GM12878 (cell line): ENCODE results near the gene YIPF5. TPM values are rescaled to one million over a fixed set of nuclear protein-coding genes. Genes with fewer than 3 reads are reported as not detected.

ENCODE experiments used
- ATAC-seq: fragments of 200-7000 bp; cut with Tn5 transposase; 3 replicates; pipeline ENCODE4 v1.9.1; 2020; ENCODE audit warnings: mild to moderate bottlenecking, moderate library complexity
- BruUV-seq: library from RNA; stranded (reverse); fragments of 400-500 nt; replicated peaks from 2 replicates; lab custom pipeline; 2021; lab: Mats Ljungman, UMichigan
- CTCF ChIA-PET: fragments of 300-600 bp; sonication (Branson Sonifier 250); formaldehyde crosslinking; extraction: SDS; loops from one replicate; lab custom pipeline; 2021; ENCODE audit warnings: inconsistent platforms; lab: Yijun Ruan, JAX
- POLR2A ChIA-PET: fragments of 350-600 bp; formaldehyde crosslinking; extraction: SDS; loops from one replicate; lab custom pipeline; 2021; ENCODE audit warnings: inconsistent platforms; lab: Charles Lee
- RAD21 ChIA-PET: fragments of 300-600 bp; sonication (Branson Sonifier 250); formaldehyde crosslinking; loops from one replicate; lab custom pipeline; 2023; ENCODE audit warnings: antibody characterized with exemption; ENCODE audit not compliant: unreplicated experiment; lab: Charles Lee
- SMC1A ChIA-PET: fragments of 300-600 bp; sonication (Branson Sonifier 250); formaldehyde crosslinking; loops from one replicate; lab custom pipeline; 2023; ENCODE audit not compliant: unreplicated experiment, uncharacterized antibody; lab: Charles Lee
- DNase-seq: peaks from one replicate; pipeline ENCODE4 v3.0.0-alpha.2; 2011; ENCODE audit warnings: low read depth, low spot score
- FAIRE-seq: peaks from 3 replicates; lab custom pipeline; 2011; peaks lifted over from hg19 to GRCh38; lab: Jason Lieb, UNC
- H2AFZ ChIP-seq: 2 replicates; pipeline ENCODE4 v1.6.0; 2011; ENCODE audit warnings: low read depth, low read length, control low read depth; ENCODE audit not compliant: control insufficient read depth
- H3K27ac ChIP-seq: 2 replicates; pipeline ENCODE4 v1.5.1; 2011; ENCODE audit warnings: control low read depth; ENCODE audit not compliant: control insufficient read depth, insufficient read depth
- H3K27me3 ChIP-seq, 2 experiments: replicated peaks in 1 of 2; 2 replicates each; pipeline versions ENCODE4 v1.6.0 to v1.6.1; 2011; ENCODE audit warnings: low read length in 1 of 2; ENCODE audit not compliant: control insufficient read depth in 2 of 2, insufficient read depth in 2 of 2
- H3K36me3 ChIP-seq, 2 experiments: 2 replicates each; pipeline ENCODE4 v1.5.1; 2011; ENCODE audit warnings: low read length in 1 of 2; ENCODE audit not compliant: control insufficient read depth in 2 of 2, insufficient read depth in 2 of 2
- H3K4me1 ChIP-seq: 2 replicates; pipeline ENCODE4 v1.6.1; 2011; ENCODE audit warnings: mild to moderate bottlenecking, low read length, moderate library complexity, mixed read lengths; ENCODE audit not compliant: control insufficient read depth, insufficient read depth
- H3K4me2 ChIP-seq: 2 replicates; pipeline ENCODE4 v1.6.0; 2011; ENCODE audit warnings: control low read depth; ENCODE audit not compliant: control insufficient read depth, insufficient read depth
- H3K4me3 ChIP-seq: fragments of 200-600 bp; sonication (generic); 2 replicates; pipeline ENCODE4 v1.5.1; 2016
- H3K79me2 ChIP-seq: 2 replicates; pipeline ENCODE4 v1.6.0; 2011; ENCODE audit warnings: low read length; ENCODE audit not compliant: control insufficient read depth, insufficient read depth
- H3K9ac ChIP-seq: 2 replicates; pipeline ENCODE4 v1.8.0; 2011; ENCODE audit warnings: low read length, control low read depth, mixed read lengths; ENCODE audit not compliant: control insufficient read depth, insufficient read depth
- H3K9me3 ChIP-seq: replicated peaks from 3 replicates; pipeline ENCODE4 v1.5.1; 2011; ENCODE audit warnings: mild to moderate bottlenecking, low read length; ENCODE audit not compliant: control insufficient read depth, insufficient read depth
- H4K20me1 ChIP-seq: 2 replicates; pipeline ENCODE4 v1.6.0; 2011; ENCODE audit not compliant: control insufficient read depth, insufficient read depth
- EZH2 ChIP-seq: IDR thresholded peaks from 2 replicates; pipeline ENCODE4 v1.6.1; 2012; ENCODE audit warnings: low read depth, mild to moderate bottlenecking, control low read depth, inconsistent platforms, low read length, borderline replicate concordance; ENCODE audit not compliant: control insufficient read depth
- FOS ChIP-seq: IDR thresholded peaks from 3 replicates; pipeline ENCODE4 v1.6.1; 2011; ENCODE audit warnings: borderline replicate concordance; ENCODE audit not compliant: insufficient read length; ENCODE audit errors: extremely low read depth
- JUNB ChIP-seq: IDR thresholded peaks from 2 replicates; pipeline ENCODE4 v1.6.1; 2016; ENCODE audit warnings: antibody characterized with exemption, mild to moderate bottlenecking
- PAX5 ChIP-seq: IDR thresholded peaks from 2 replicates; pipeline ENCODE4 v1.6.1; 2011; ENCODE audit warnings: low read depth, low read length, borderline replicate concordance
- PRDM15 ChIP-seq: fragments of 450-650 bp; formaldehyde crosslinking; IDR thresholded peaks from 2 replicates; pipeline ENCODE4 v1.4.0; 2020; ENCODE audit warnings: mild to moderate bottlenecking, moderate library complexity
- RB1 ChIP-seq: fragments of 450-650 bp; formaldehyde crosslinking; IDR thresholded peaks from 2 replicates; pipeline ENCODE4 v1.6.1; 2017; ENCODE audit warnings: mild to moderate bottlenecking, borderline replicate concordance
- RELA ChIP-seq: fragments of 450-650 bp; IDR thresholded peaks from 2 replicates; pipeline ENCODE4 v1.8.0; 2014; ENCODE audit warnings: borderline replicate concordance; ENCODE audit not compliant: partially characterized antibody
- RELB ChIP-seq: fragments of 450-650 bp; IDR thresholded peaks from 2 replicates; pipeline ENCODE4 v1.6.1; 2017; ENCODE audit warnings: low read depth, mild to moderate bottlenecking, moderate library complexity
- RFX5 ChIP-seq: IDR thresholded peaks from 2 replicates; pipeline ENCODE4 v1.6.1; 2011; ENCODE audit warnings: low read depth, low read length, improper control_type of control experiment
- SP1 ChIP-seq: IDR thresholded peaks from one replicate; pipeline ENCODE4 v1.6.1; 2011; ENCODE audit warnings: low read depth, low read length
- SREBF2 ChIP-seq: IDR thresholded peaks from 2 replicates; pipeline ENCODE4 v1.6.1; 2012; ENCODE audit warnings: mild to moderate bottlenecking, low read length
- SUZ12 ChIP-seq: fragments of 200-600 bp; sonication (generic); IDR thresholded peaks from one replicate; pipeline ENCODE4 v1.6.1; 2018; ENCODE audit warnings: antibody characterized with exemption, mild to moderate bottlenecking; ENCODE audit not compliant: unreplicated experiment
- TAF1 ChIP-seq: IDR thresholded peaks from 2 replicates; pipeline ENCODE4 v1.6.1; 2011; ENCODE audit warnings: mild to moderate bottlenecking, low read depth, low read length, borderline replicate concordance
- WRNIP1 ChIP-seq: IDR thresholded peaks from 2 replicates; pipeline ENCODE4 v1.6.1; 2011; ENCODE audit warnings: low read depth, low read length, improper control_type of control experiment, borderline replicate concordance
- YBX1 ChIP-seq: fragments of 450-650 bp; IDR thresholded peaks from 2 replicates; pipeline ENCODE4 v1.6.1; 2016; ENCODE audit warnings: antibody characterized with exemption
- WGBS: methylation state at CpG from one replicate; pipeline ENCODE4 v1.1.6; 2016; ENCODE audit warnings: low lambda C conversion rate; ENCODE audit not compliant: insufficient replicate concordance, insufficient coverage; ENCODE audit errors: missing lambda C conversion rate; 5-methylcytosine and 5-hydroxymethylcytosine counted together
- in situ Hi-C: fragments of 300-500 bp; cut with MboI; formaldehyde crosslinking; loops from 9 replicates; pipeline ENCODE4 v1.14.3; 2018; ENCODE audit warnings: mixed read lengths
- intact Hi-C: fragments of 100-400 bp; cut with micrococcal nuclease; formaldehyde crosslinking; loops from one replicate; pipeline ENCODE4 v1.14.2; 2022; ENCODE audit not compliant: unreplicated experiment
- polyA plus RNA-seq, 11 experiments: library from polyadenylated mRNA; depleted of rRNA in 4 of 11; unstranded in 6 of 11; stranded (reverse) in 5 of 11; fragments of >200 nt; fragmentation: Nextera tagmentation in 4 of 11; fragmentation: Illumina TruSeq in 1 of 11; extraction: Ambion mirVana in 4 of 11; extraction: Trizol in 1 of 11; gene quantifications; 1 replicate in 1 of 11; 2 replicates in 10 of 11; pipeline versions ENCODE4 v1.2.1 to v1.2.3, GENCODE V29; 2011 to 2016; ENCODE audit warnings: inconsistent platforms in 2 of 11, missing spikeins in 2 of 11, low read depth in 1 of 11
- total RNA-seq, 4 experiments: library from RNA; depleted of rRNA in 3 of 4; stranded (reverse); fragments of >200 nt in 3 of 4; fragmentation: Illumina TruSeq in 1 of 4; extraction: Trizol in 1 of 4; gene quantifications; 2 replicates each; pipeline versions ENCODE4 v1.2.1 to v1.2.3, GENCODE V29; 2013 to 2021

The YIPF5 gene
- total and polyA plus RNA-seq, 10 of the 15 experiments (the other 5 are each of a cell fraction or from before 2014, with no cell fraction given), result 19.5 to 50.4 (median 34.3) TPM

GRCh38 chr5:144130306-144130705, 40.2 kb downstream of the YIPF5 start (continued):
- TF ChIP-seq SP1, result no peak
- no peak for TF ChIP-seq PAX5
- no peak for TF ChIP-seq TAF1
- no peak for TF ChIP-seq RB1

- Histone ChIP-seq H3K27ac (no peak overlapping the region), H3K4me3 (no peak overlapping the region), H3K4me2 (no peak overlapping the region), H3K4me1 (no peaks in the 10 kb centered on the region), H3K9ac (no peak overlapping the region), H3K27me3 (peaks cover 0 to 2% of the 10 kb centered on the region in 2 experiments; a peak in 3 of 4 replicates), H2AFZ (no peak overlapping the region), H3K36me3 (no peaks in the 10 kb centered on the region), H3K9me3 (no peaks in the 10 kb centered on the region; the same call in 2 of the 3 replicates), H4K20me1 (no peaks in the 10 kb centered on the region), H3K79me2 (no peaks in the 10 kb centered on the region)
- ATAC-seq (no peak), FAIRE-seq (no peak), DNase-seq (no peak)
- in situ Hi-C loops (no loop called here), intact Hi-C loops (no loop called here)
- ChIA-PET CTCF (interaction anchor here (1.3 kb wide), 1 partner anchor 11 kb away, joined by 5 read pairs; no protein-coding TSS in a partner anchor), SMC1A (interaction anchor here (1.3 kb wide), 1 partner anchor 12 kb away, joined by 4 read pairs; no protein-coding TSS in a partner anchor), POLR2A (no interaction called here), RAD21 (no interaction called here)
- TF ChIP-seq YBX1, result no peak
- TF ChIP-seq EZH2, result no peak
- no peak for TF ChIP-seq SUZ12
- TF ChIP-seq RELA, result no peak
- no peak for TF ChIP-seq RFX5
- TF ChIP-seq JUNB, result no peak
- no peak for TF ChIP-seq RELB
- no peak for TF ChIP-seq PRDM15 (CRISPR knock-in tag)
- no peak for TF ChIP-seq WRNIP1
- TF ChIP-seq SREBF2, result no peak
- TF ChIP-seq FOS, result no peak
- WGBS, result 70% methylated on average over 4 of the region's 4 CpGs
- no TSS peak for BruUV-seq
Measured at GRCh38 chr5:144128844-144129243, 41.6 kb downstream of the YIPF5 start.
